PFSK-1 (cell line): ENCODE results near the gene RASSF1.

Experiments used
- FOXP2 ChIP-seq: optimal IDR thresholded peaks from 2 replicates; pipeline ENCODE3; 2011; ENCODE audit warnings: borderline replicate concordance, control low read depth, inconsistent platforms; ENCODE audit not compliant: insufficient read depth; ENCODE audit errors: extremely low read length, extremely low read depth
- POLR2AphosphoS5 ChIP-seq: IDR thresholded peaks from 2 replicates; pipeline ENCODE4 v1.6.1; 2012; ENCODE audit warnings: low read depth, mild to moderate bottlenecking, control low read depth, low read length, moderate library complexity
- SIN3A ChIP-seq: IDR thresholded peaks from 2 replicates; pipeline ENCODE4 v1.6.1; 2012; ENCODE audit warnings: mild to moderate bottlenecking, low read length, moderate library complexity, borderline replicate concordance; ENCODE audit not compliant: insufficient read depth
- TAF1 ChIP-seq: IDR thresholded peaks from 2 replicates; pipeline ENCODE4 v1.6.1; 2012; ENCODE audit warnings: low read length, control low read depth, borderline replicate concordance; ENCODE audit not compliant: insufficient read depth
- TF ChIP-seq, protein P1 (sequence below), 2 experiments: IDR thresholded peaks; 2 replicates each; pipeline versions ENCODE4 v1.6.1 to v1.8.0; 2011 to 2012; ENCODE audit warnings: low read depth in 2 of 2, low read length in 2 of 2, control low read depth in 1 of 2, inconsistent platforms in 1 of 2, mild to moderate bottlenecking in 1 of 2, moderate library complexity in 1 of 2; ENCODE audit not compliant: insufficient read depth in 1 of 2

The RASSF1 gene

DNA sequence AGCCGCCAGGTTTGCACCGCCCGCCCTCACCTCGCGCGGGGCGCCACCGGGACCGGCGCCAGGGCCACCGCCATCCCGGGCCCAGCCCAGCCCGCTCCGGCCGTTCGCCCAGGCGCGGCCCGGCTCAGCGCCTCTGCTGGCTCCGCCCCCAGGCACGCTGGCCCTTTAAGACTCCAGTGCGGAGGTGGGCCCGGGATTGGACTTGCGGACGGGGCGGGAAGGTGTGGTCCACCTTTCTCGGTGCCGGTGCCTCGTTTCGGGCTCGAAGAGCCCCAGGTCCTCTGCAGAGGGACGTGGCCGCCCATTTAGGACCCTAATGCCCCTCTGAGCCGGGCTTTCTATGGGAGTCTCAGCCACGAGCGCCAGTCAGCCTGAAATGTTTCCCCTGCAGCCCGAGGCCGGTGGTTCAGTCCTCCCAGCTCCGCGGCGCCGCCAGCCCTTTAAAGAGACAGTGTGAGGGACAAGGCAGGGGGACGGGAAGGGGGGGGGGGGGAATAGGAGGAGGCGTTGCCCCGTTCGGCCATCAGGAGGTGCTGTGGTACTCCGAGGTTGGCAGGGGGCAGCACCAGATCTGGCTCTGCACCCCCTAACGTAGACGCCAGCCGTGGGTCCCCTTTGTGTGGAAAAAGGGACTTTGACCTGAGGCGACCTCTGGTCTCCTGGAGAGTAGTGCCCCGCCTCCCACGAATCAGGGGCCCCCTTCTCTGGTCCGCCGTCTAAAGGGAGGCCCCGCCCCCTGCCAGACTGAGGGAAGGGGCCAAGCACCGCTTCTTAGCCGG, 19.1 kb downstream of the RASSF1 start:
- 0 out of 2 replicates have a peak, but pooled peaks have one; percentile 21 for TF ChIP-seq POLR2AphosphoS5
- no peak for TF ChIP-seq FOXP2

DNA sequence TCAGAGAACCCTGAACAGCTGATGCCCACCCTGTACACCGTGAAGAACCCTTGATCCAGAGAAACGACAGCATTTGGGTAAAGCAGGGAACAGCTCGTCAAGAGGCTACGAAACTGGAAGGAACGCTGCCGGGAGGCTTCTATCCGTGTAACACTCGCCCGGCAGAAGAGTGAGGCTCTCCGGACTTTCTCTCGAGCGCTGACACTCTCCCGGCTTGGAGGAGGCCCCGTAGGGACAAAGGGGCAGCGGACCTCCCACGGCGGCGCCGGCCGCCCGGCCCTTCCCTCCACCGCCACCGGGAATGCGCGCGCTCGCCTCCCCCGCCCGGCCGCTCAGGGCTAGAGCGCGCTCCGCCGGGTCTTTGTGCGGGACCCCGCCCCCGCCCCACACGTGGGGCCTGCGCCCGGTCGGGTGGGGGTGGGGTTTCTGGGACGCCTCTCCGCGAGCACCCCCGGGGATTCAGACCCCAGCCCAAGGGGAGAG, 19.7 kb downstream of the RASSF1 start:
- TF ChIP-seq, protein P1, sequence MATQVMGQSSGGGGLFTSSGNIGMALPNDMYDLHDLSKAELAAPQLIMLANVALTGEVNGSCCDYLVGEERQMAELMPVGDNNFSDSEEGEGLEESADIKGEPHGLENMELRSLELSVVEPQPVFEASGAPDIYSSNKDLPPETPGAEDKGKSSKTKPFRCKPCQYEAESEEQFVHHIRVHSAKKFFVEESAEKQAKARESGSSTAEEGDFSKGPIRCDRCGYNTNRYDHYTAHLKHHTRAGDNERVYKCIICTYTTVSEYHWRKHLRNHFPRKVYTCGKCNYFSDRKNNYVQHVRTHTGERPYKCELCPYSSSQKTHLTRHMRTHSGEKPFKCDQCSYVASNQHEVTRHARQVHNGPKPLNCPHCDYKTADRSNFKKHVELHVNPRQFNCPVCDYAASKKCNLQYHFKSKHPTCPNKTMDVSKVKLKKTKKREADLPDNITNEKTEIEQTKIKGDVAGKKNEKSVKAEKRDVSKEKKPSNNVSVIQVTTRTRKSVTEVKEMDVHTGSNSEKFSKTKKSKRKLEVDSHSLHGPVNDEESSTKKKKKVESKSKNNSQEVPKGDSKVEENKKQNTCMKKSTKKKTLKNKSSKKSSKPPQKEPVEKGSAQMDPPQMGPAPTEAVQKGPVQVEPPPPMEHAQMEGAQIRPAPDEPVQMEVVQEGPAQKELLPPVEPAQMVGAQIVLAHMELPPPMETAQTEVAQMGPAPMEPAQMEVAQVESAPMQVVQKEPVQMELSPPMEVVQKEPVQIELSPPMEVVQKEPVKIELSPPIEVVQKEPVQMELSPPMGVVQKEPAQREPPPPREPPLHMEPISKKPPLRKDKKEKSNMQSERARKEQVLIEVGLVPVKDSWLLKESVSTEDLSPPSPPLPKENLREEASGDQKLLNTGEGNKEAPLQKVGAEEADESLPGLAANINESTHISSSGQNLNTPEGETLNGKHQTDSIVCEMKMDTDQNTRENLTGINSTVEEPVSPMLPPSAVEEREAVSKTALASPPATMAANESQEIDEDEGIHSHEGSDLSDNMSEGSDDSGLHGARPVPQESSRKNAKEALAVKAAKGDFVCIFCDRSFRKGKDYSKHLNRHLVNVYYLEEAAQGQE (IDR thresholded peaks at IDR 0.05; ENCODE audit: insufficient read depth in 1 of 2, low read depth in 2 of 2, low read length in 2 of 2), result no peak
- TF ChIP-seq POLR2AphosphoS5, result no peak
- no peak for TF ChIP-seq SIN3A
- TF ChIP-seq FOXP2, result no peak
- TF ChIP-seq TAF1, result no peak

DNA sequence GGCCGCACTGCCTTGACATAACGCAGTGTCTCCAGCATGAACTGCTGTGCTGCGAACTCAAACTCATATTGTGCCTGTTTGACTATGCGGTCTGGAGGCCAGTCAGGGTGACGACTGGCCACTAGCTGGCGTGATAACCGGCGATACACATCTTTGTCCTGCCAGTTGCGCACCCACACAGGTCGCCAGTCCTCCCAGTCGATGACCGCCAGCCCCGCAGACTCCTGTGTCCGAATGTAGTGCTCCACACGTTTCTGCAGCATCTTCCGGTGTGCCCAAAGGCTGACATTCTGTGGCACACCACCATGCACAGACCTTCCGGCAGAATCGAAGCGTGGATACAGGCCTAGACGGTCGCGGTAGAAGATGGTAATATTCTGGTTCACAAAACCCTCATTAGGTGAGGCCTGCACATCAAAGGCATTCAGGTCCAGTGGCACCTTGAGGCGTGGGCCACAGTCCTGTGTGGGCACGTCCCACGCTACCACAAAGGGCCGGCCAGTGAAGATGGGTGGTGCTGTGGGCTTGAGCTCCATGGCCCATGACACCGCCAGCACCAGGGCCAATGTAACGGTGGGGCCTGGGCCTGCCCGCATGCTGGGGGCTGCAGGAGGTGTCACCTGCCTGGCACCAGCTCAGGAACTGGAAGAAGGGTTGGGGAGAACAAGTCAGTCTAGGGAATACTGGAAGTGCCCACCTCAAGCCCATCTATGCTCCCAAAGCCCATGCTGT, 20.6 kb downstream of the RASSF1 start:
- no peak for TF ChIP-seq TAF1
- no peak for TF ChIP-seq FOXP2
- no peak for TF ChIP-seq SIN3A
- TF ChIP-seq POLR2AphosphoS5, result no peak
- TF ChIP-seq, protein P1 (IDR thresholded peaks at IDR 0.05; ENCODE audit: insufficient read depth in 1 of 2, low read depth in 2 of 2, low read length in 2 of 2), result no peak

DNA sequence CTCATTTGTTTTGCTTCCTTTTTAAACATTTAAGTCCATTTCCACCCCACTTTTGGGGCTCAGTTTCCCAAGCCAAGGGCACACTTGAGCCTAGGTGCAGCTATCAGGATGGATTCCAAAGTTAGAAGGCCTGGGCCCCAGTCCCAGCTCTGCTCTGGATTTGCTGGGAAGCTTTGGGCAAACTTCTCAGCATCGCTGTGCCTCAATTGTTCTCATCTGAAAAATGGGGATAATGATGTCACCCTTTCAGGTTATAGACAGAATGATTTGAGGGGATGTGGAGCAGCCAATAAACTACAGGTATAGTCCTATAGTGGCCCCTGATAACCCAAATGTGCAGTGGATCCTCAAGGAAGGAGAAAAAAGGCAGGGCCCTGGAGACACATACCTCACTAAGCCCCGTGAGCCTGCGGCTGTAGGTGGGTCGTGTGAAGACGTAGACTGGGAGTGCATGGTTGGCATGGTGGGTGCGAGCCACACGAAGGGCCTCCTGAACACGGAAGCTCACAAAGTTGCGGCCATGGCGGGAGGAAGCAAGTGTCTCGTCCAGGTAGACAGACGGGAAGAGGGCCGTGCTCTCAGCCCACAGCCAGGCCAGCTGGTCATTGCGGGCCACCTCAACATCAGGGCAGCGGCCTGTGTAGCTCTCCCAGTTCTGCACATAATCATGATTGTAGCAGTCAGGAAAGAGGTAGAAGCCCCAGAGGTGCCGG, 21.3 kb downstream of the RASSF1 start:
- TF ChIP-seq TAF1, result no peak
- TF ChIP-seq POLR2AphosphoS5, result 0 out of 2 replicates have a peak, but pooled peaks have one; percentile 17

DNA sequence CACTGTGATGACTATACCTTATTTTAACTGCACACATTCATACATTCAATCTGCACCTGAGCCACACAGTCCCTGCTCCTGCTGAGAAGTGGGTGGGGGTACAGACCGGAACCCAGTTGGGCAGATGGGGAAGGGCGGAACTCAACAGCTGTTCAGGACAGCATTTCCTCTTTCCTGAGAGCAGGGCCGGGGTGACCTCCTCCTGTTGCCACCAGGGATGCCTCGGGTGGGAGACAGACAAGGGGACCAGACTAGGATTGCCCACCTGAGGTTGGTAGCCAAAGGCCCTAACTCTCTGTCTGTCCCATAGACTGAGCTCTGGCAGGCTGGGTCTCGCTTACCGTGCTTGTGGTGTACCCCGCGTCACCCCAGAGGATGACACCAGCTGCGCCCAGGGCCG, 22.0 kb downstream of the RASSF1 start:
- TF ChIP-seq TAF1 (no peak), SIN3A (no peak), FOXP2 (no peak), POLR2AphosphoS5 (no peak)
- TF ChIP-seq, protein P1 (IDR thresholded peaks at IDR 0.05; ENCODE audit: insufficient read depth in 1 of 2, low read depth in 2 of 2, low read length in 2 of 2), result no peak
